CD14-positive monocyte (primary cell): ENCODE measurements around the gene RAD51D. TPM values are rescaled to one million over a fixed set of nuclear protein-coding genes. Genes with fewer than 3 reads are reported as not detected.

ENCODE experiments used
- DNase-seq, 3 donors: peaks; one replicate each; pipeline ENCODE4 v3.0.0-alpha.2; 2011 to 2022
- H2AFZ ChIP-seq: 2 replicates; pipeline ENCODE4 v1.6.0; 2012; ENCODE audit warnings: mild to moderate bottlenecking, low read depth, low read length, inconsistent platforms; ENCODE audit not compliant: insufficient read depth, poor library complexity, severe bottlenecking
- H3K27ac ChIP-seq, 2 donors: 1 replicate in 1 of 2; 2 replicates in 1 of 2; pipeline ENCODE4 v1.5.1; 2012 to 2013; ENCODE audit warnings: low read length in 2 of 2, control low read depth in 1 of 2, inconsistent platforms in 1 of 2, low read depth in 1 of 2, mild to moderate bottlenecking in 1 of 2
- H3K27me3 ChIP-seq, 2 donors: one replicate each; pipeline versions ENCODE4 v1.6.0 to v1.6.1; 2011 to 2013; ENCODE audit warnings: low read length in 2 of 2; ENCODE audit not compliant: control insufficient read depth in 2 of 2, insufficient read depth in 2 of 2
- H3K36me3 ChIP-seq, 2 donors: replicated peaks in 1 of 2; 1 replicate in 1 of 2; 2 replicates in 1 of 2; pipeline versions ENCODE4 v1.5.1 to v1.6.1; 2012 to 2013; ENCODE audit warnings: low read length in 2 of 2, control low read depth in 1 of 2, inconsistent platforms in 1 of 2, mild to moderate bottlenecking in 1 of 2; ENCODE audit not compliant: insufficient read depth in 2 of 2, control insufficient read depth in 1 of 2
- H3K4me1 ChIP-seq, 2 donors: 1 replicate in 1 of 2; 2 replicates in 1 of 2; pipeline versions ENCODE4 v1.5.1 to v1.6.1; 2012 to 2013; ENCODE audit warnings: low read length in 2 of 2, control low read depth in 1 of 2, inconsistent platforms in 1 of 2, mild to moderate bottlenecking in 1 of 2, moderate library complexity in 1 of 2; ENCODE audit not compliant: insufficient read depth in 2 of 2, control insufficient read depth in 1 of 2
- H3K4me2 ChIP-seq: replicated peaks from 2 replicates; pipeline ENCODE3; 2012; ENCODE audit warnings: low read length, moderate library complexity, mild to moderate bottlenecking; ENCODE audit not compliant: poor library complexity, severe bottlenecking; ENCODE audit errors: extremely low read depth
- H3K4me3 ChIP-seq, 3 experiments: fragments of 200-600 bp in 1 of 3; sonication (generic) in 1 of 3; replicated peaks in 1 of 3; 1 replicate in 2 of 3; 2 replicates in 1 of 3; pipeline ENCODE4 v1.5.1; 2011 to 2013; ENCODE audit warnings: low read length in 3 of 3, mild to moderate bottlenecking in 3 of 3, control low read depth in 2 of 3, low read depth in 2 of 3, inconsistent platforms in 1 of 3, moderate library complexity in 1 of 3
- H3K79me2 ChIP-seq: 2 replicates; pipeline ENCODE4 v1.6.0; 2012; ENCODE audit warnings: mild to moderate bottlenecking, control low read depth, inconsistent platforms, low read length, moderate library complexity; ENCODE audit not compliant: insufficient read depth
- H3K9ac ChIP-seq: 2 replicates; pipeline ENCODE4 v1.6.0; 2017; ENCODE audit warnings: low read length, mild to moderate bottlenecking; ENCODE audit not compliant: insufficient read depth, poor library complexity, severe bottlenecking
- H3K9me3 ChIP-seq, 2 donors: replicated peaks in 1 of 2; 1 replicate in 1 of 2; 2 replicates in 1 of 2; pipeline versions ENCODE4 v1.5.1 to v1.6.1; 2012 to 2013; ENCODE audit warnings: low read length in 2 of 2, control low read depth in 1 of 2; ENCODE audit not compliant: control insufficient read depth in 1 of 2, insufficient read depth in 1 of 2
- H4K20me1 ChIP-seq: 2 replicates; pipeline ENCODE4 v1.6.0; 2012; ENCODE audit warnings: mild to moderate bottlenecking, low read length, control low read depth, moderate library complexity; ENCODE audit not compliant: insufficient read depth
- H3K27ac Mint-ChIP-seq, 7 donors: one replicate each; pipeline ENCODE4 v1.8.0; 2020; ENCODE audit warnings: mild to moderate bottlenecking in 7 of 7, mixed read lengths in 7 of 7, moderate library complexity in 6 of 7, inconsistent platforms in 2 of 7
- H3K27me3 Mint-ChIP-seq, 3 donors: one replicate each; pipeline ENCODE4 v1.8.0; 2021 to 2022; ENCODE audit warnings: low read depth in 3 of 3, mild to moderate bottlenecking in 3 of 3, mixed read lengths in 3 of 3, moderate library complexity in 3 of 3, inconsistent platforms in 1 of 3
- H3K36me3 Mint-ChIP-seq, 2 donors: one replicate each; pipeline ENCODE4 v1.8.0; 2020; ENCODE audit warnings: mixed read lengths in 2 of 2, inconsistent platforms in 1 of 2, mild to moderate bottlenecking in 1 of 2
- H3K4me1 Mint-ChIP-seq: one replicate; pipeline ENCODE4 v1.8.0; 2020; ENCODE audit warnings: mild to moderate bottlenecking, mixed read lengths
- H3K4me3 Mint-ChIP-seq, 2 donors: one replicate each; pipeline ENCODE4 v1.8.0; 2020; ENCODE audit warnings: mild to moderate bottlenecking in 2 of 2, mixed read lengths in 2 of 2, moderate library complexity in 1 of 2
- H3K9me3 Mint-ChIP-seq, 7 donors: one replicate each; pipeline ENCODE4 v1.8.0; 2020 to 2022; ENCODE audit warnings: mixed read lengths in 7 of 7, mild to moderate bottlenecking in 6 of 7, moderate library complexity in 6 of 7, inconsistent platforms in 2 of 7
- CTCF ChIP-seq: fragments of 200-600 bp; IDR thresholded peaks from one replicate; pipeline ENCODE4 v1.8.0; 2022; ENCODE audit warnings: antibody characterized with exemption, mild to moderate bottlenecking
- WGBS: methylation state at CpG from one replicate; pipeline ENCODE4 v1.1.5; 2013; ENCODE audit warnings: missing lambda C conversion rate; ENCODE audit not compliant: insufficient coverage; 5-methylcytosine and 5-hydroxymethylcytosine counted together
- intact Hi-C, 2 donors: fragments of 100-400 bp; cut with micrococcal nuclease; formaldehyde crosslinking; loops; one replicate each; pipeline versions ENCODE4 v1.15.0 to v1.15.1; 2023
- polyA plus RNA-seq, 3 donors: library from polyadenylated mRNA; depleted of rRNA in 1 of 3; unstranded in 2 of 3; stranded (reverse) in 1 of 3; fragments of 300-500 nt in 2 of 3; fragments of >200 nt in 1 of 3; fragmentation: Illumina TruSeq in 2 of 3; gene quantifications; 1 replicate in 2 of 3; 2 replicates in 1 of 3; pipeline ENCODE4 v1.2.3, GENCODE V29; 2012 to 2021

Gene RAD51D
- polyA plus RNA-seq, 3 donors = 4.4 to 6.9 (median 5.8) TPM

- Histone ChIP-seq H3K27me3 (no peaks in the 10 kb centered on the region), H3K27ac (no peak overlapping the region), H3K4me3 (no peak overlapping the region), H2AFZ (no peak overlapping the region), H3K4me2 (no peak overlapping the region), H4K20me1 (no peaks in the 10 kb centered on the region), H3K79me2 (no peaks in the 10 kb centered on the region), H3K9me3 (no peaks in the 10 kb centered on the region), H3K36me3 (peaks cover 41 to 72% of the 10 kb centered on the region in 2 donors), H3K4me1 (peaks cover 7% of the 10 kb centered on the region in 2 donors), H3K9ac (no peak overlapping the region)
- intact Hi-C loops = no loop called here
- Mint-ChIP-seq H3K36me3 (peaks cover 70 to 85% of the 10 kb centered on the region in 2 donors), H3K27ac (peak overlapping the region in 3 of 7 donors; percentile 13 to 59 (median 32)), H3K4me1 (peaks cover 12% of the 10 kb centered on the region), H3K9me3 (no peaks in the 10 kb centered on the region), H3K27me3 (peaks cover 0 to 2% (median 1%) of the 10 kb centered on the region in 3 donors), H3K4me3 (no peak overlapping the region)
- no peak for TF ChIP-seq CTCF
- no peak for DNase-seq
- WGBS = no CpG with 5 or more reads among the region's 2 CpGs
Observed at GRCh38 chr17:35101725-35102124, 17.9 kb downstream of the RAD51D start.

DNA sequence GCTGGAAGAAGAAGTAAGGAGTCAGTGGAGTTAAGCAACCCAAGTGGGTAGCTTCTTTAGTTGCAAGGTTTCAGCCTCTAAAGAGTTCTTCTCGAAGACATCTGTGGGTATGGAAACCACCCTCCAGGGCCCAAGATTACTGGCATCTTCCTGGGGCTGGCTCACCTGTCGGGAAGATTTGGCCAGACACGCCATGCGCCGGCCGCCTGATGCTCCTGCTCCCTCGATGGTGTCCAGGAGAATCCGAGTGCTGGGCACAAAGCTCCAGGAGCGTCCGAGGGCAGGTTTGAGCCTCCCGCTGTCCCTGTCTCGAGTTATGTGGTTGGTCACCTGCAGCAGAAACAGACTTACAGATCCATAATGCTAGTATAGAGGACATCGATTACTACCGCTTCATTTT, 18.6 kb downstream of the RAD51D start:
- Histone ChIP-seq H3K79me2 (no peaks in the 10 kb centered on the region), H3K4me2 (no peak overlapping the region), H3K27ac (peak overlapping the region in 1 of 2 donors; percentile 22), H3K9ac (no peak overlapping the region), H4K20me1 (no peaks in the 10 kb centered on the region), H3K27me3 (no peaks in the 10 kb centered on the region), H3K4me3 (no peak overlapping the region), H3K36me3 (peaks cover 34 to 66% of the 10 kb centered on the region in 2 donors), H3K4me1 (peaks cover 7% of the 10 kb centered on the region in 2 donors), H2AFZ (no peak overlapping the region), H3K9me3 (no peaks in the 10 kb centered on the region)
- Mint-ChIP-seq H3K4me3 (no peak overlapping the region), H3K4me1 (peaks cover 12% of the 10 kb centered on the region), H3K36me3 (peaks cover 63 to 78% of the 10 kb centered on the region in 2 donors), H3K27me3 (peaks cover 0 to 2% (median 0%) of the 10 kb centered on the region in 3 donors), H3K27ac (peak overlapping the region in 4 of 7 donors; percentile 53 to 82 (median 60)), H3K9me3 (no peaks in the 10 kb centered on the region)
- no peak for DNase-seq
- 91% methylated on average over 14 of the region's 14 CpGs for WGBS
- intact Hi-C loops = no loop called here
- TF ChIP-seq CTCF = no peak
